ENCODE results near the gene INSIG2. TPM values are rescaled to one million over a fixed set of nuclear protein-coding genes. Genes with fewer than 3 reads are reported as not detected.

INSIG2 gene
- polyA plus RNA-seq, 1 of the 3 experiments (the other 2 are of a cell fraction), result 8.7 TPM

- Histone ChIP-seq H3K27me3 (ENCODE audit: insufficient read depth) (no peaks in the 10 kb centered on the region), H3K36me3 (replicated peaks in 1 of 2; ENCODE audit: control insufficient read depth in 1 of 2, insufficient read depth in 2 of 2, low read length in 1 of 2) (no peaks in the 10 kb centered on the region), H3K4me2 (no peak overlapping the region), H3K4me1 (ENCODE audit: control insufficient read depth in 1 of 2, insufficient read depth in 2 of 2, low read depth in 1 of 2, low read length in 1 of 2) (no peaks in the 10 kb centered on the region), H3F3A (replicated peaks; ENCODE audit: insufficient read depth) (no peaks in the 10 kb centered on the region), H3K79me2 (ENCODE audit: insufficient read depth) (no peaks in the 10 kb centered on the region), H3K9me2 (no peaks in the 10 kb centered on the region), H3K9me3 (no peaks in the 10 kb centered on the region), H2AFZ (ENCODE audit: low read depth) (no peak overlapping the region), H3K9ac (no peak overlapping the region), H3K27ac (ENCODE audit: low read depth in 2 of 2, low read length in 1 of 2) (no peak overlapping the region), H4K20me1 (ENCODE audit: insufficient read depth) (no peaks in the 10 kb centered on the region), H3K4me3 (ENCODE audit: low read depth in 2 of 2, low read length in 1 of 2) (no peak overlapping the region)
- TF ChIP-seq NFIC (IDR thresholded peaks at IDR 0.05; ENCODE audit: borderline replicate concordance) (no peak), FOXJ3 (CRISPR knock-in tag; IDR thresholded peaks at IDR 0.05) (no peak), USF1 (IDR thresholded peaks at IDR 0.05; ENCODE audit: borderline replicate concordance, low read depth) (no peak), RAD21 (IDR thresholded peaks at IDR 0.05; ENCODE audit: low read length) (no peak), USF2 (IDR thresholded peaks at IDR 0.05; ENCODE audit: borderline replicate concordance, low read depth, low read length) (no peak), MEF2A (IDR thresholded peaks at IDR 0.05; ENCODE audit: borderline replicate concordance, low read depth) (no peak), FOXM1 (IDR thresholded peaks at IDR 0.05; ENCODE audit: low read depth) (no peak), POLR2AphosphoS5 (IDR thresholded peaks at IDR 0.05; ENCODE audit: low read depth, low read length) (no peak), CTCF (IDR thresholded peaks at IDR 0.05) (no peak), NRF1 (IDR thresholded peaks at IDR 0.05; ENCODE audit: low read depth, low read length) (no peak), PBX3 (IDR thresholded peaks at IDR 0.05) (no peak), YY1 (IDR thresholded peaks at IDR 0.05; ENCODE audit: low read depth) (no peak), GATA2 (CRISPR knock-in tag; IDR thresholded peaks at IDR 0.05) (no peak), EZH2phosphoT487 (IDR thresholded peaks at IDR 0.05; ENCODE audit: borderline replicate concordance, low read depth) (no peak), ELF1 (IDR thresholded peaks at IDR 0.05) (no peak)
- ChIA-PET CTCF (interaction anchor here (0.6 to 2.2 kb wide), 3 partner anchors 17 to 88 kb away, joined by 3 to 5 read pairs (median 3); no protein-coding TSS in a partner anchor), POLR2A (no interaction called here)
- 13% methylated on average over 4 of the region's 6 CpGs for WGBS (ENCODE audit: low lambda C conversion rate)
- DNase-seq, result no peak
These were observed 46.4 kb downstream of the INSIG2 start for GRCh38 chr2:118134650-118135049.
